Activated CD8-positive, alpha-beta memory T cell treated with anti-CD3 and anti-CD28 coated beads, Interleukin-2, amount 50 U/mL, for 24 hours (primary cell): ENCODE results near the gene WNK2.

Experiments used
- DNase-seq: peaks from one replicate; pipeline ENCODE4 v3.0.0-alpha.2; 2020; ENCODE audit errors: extremely low read depth

WNK2 gene

DNA sequence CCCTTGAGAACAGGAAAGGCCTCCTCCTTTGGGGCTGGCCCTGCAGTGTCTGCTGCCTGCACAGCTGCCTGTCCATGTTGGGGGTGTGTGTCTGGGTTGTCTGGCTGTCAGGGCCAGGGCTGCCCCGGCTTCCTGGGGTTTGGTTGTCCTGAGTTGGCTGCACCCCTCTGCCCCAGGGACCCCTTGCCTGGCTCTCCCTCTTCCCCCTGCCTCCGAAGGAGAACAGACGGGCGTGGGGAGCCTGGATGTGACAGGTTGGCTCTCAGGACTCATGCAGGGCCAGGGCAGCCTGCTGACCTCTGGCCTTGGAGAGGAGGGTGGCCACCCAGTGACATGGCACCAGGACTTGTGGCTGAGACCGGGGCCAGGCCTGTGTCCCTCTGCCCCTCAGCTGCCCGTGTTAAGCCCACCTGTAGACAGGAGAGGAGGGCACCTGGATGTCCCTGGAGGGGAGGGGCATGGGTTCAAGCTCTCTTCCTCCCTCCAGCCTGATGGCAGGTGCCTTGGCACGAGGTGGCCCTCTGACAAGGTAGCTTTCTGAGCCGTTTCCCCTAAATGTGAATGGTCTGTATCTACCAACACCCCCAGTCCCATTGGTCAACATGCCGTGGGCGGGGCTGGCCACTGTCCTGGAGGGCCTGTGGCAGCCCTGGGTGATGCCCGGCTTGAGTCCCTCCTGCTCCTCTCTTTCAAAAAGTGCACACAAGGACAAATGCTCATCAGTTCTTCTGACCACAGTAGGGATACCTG lies 34.9 kb downstream of the WNK2 start:
- no peak for DNase-seq

DNA sequence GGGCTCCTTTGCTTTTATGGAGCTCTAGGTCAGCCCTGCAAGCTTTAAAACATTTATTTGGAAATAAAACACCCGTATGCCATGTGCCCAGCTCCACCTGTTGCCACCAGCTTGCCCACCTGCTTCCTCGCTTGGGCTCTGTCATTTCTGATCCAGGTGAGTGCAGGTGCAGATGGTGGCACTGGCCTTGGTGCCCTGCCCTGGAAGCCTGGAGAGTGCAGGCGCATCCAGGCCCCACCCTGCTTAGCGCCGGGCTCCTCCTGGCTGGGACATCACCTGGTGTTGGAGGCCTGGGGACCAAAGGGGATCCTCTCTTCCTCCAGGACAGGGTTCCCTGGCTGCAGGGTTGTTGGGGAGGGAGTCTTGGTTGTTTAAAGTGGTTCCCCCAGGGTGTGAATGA lies 35.8 kb downstream of the WNK2 start:
- no peak for DNase-seq

DNA sequence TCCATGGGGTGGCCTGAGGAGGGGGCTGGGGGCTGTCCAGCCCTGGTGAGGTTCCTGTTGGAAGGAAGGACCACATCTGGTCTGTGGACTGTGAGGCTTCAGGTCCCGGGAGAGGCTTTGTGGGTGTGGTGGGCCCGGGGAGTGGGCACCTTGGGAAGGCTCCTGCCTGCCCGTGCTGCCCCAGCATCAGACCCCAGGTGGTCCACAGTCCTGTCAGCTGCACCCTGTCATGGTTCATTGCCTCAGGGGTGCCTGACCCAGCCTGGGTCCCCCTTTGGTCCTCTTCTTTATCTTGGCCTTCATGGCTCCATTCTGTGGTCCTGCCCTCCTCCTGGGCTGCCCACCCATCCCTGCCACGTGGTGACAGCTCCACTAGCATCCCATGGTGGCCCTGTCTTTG lies 36.7 kb downstream of the WNK2 start:
- DNase-seq = no peak

DNA sequence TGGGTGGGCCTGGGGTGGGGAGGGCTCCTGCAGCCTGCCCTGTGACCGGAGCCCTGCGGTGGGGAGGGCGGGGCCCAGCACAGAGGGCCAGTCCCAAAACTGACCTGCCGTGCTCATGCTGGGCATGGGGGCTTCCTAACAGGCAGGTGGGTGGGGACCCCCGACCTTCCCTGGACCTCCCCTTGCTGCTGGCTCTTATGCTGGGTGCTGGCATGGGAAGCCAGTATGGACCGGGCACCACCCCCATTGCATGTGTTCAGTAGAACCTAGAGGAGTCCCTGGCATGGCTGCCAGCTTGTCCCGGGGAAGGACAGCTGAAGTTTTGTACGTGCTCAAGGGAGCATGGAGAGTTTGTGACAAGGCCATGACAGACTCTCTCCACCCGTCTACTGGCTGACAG lies 37.1 kb downstream of the WNK2 start:
- DNase-seq = no peak

DNA sequence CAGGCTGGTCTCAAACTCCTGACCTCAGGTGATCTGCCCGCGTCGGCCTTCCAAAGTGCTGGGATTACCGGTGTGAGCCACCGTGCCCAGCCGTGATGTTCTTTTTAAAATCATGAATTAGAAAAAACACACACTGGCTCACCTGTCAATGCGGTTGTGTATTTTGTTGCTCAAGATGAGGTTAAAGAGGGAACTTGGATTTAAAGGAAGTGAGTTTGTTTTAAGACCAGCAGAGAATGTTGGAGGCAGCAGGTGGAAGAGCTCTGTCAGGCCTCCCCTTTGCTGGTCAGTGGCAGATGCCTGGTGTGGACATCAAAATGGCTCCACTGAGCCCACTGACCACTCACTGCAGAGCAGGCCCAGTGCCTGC lies 38.9 kb downstream of the WNK2 start:
- DNase-seq = no peak

DNA sequence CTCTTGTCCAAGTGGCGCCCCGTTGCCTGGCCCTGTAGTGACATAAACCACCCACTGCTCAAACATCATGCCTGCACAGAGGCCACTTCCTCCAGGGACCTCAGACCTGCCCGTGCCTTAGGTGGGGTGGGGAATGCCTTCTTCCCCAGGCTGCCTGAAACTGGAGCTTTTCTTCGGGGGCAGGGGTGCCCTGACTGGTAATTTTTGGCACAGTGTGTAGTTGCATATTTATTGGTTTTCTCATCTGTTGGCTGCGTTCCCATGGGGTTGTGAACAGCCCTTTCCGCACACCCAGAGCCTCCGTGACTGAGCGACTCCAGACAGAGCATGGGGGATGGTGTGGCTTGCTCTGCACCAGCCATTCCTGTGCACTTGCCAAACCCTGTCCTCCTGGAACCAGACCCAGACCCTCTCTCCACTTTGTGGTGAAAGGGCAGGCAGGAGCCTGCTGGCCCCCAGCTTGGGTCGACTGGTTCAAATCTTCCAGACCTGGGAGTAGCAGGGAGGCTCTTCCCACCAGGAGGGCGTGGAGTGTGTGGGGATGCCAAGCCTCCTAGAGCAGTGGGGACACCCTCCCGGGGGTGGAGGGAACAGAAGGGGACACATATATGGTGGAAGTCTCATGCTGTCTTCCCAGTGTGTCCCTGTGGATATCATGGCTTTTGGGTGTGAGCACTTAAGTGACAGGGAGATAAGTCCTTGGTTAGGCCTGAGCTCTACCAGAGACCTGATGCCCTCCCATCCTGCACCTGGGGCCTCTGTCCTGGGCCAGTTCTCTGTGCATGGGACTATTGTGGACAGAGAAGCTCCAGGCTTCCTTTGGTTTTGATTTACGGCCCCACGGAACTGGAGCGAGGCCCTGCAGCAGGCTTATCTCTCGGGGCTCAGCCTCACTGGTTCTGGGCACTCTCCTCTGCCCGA lies 39.6 kb downstream of the WNK2 start:
- DNase-seq = no peak

DNA sequence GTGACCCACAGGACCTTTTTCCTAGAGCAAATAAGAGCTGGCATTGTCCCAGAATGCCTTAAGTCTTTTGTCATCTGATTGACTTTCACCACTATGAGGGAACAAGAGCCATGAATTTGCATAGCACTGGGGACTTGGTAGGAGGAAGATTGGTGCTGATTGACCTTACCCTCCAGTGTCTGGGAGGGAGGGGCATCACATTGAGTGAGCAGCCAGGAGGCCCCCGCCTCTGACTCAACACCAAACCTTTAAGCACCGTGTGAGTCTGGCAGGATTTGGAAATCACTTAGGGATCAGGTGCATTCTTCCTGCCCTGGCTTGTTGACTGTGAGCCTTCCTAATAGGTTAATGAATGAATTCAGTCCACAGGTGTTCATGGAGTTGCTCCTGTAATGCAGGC lies 40.7 kb downstream of the WNK2 start:
- no peak for DNase-seq

DNA sequence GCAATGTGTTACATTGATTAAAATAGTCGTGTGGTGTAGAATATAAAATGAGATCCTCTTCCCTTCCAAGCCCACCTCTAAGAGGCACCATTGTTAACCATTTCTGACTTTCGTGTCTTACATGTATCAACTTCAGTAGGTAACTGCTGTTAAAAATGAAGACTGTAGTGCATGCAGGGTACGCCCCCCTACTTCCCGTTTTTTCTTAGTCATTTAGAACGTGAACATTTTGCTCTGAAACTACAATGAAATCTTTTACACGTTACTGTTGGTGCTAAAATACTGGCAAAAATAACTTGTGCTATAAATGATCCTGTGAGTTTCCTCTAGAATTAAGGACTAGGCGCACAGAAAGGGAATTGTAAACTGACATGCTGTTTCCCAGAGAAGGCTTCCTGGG lies 41.5 kb downstream of the WNK2 start:
- no peak for DNase-seq

DNA sequence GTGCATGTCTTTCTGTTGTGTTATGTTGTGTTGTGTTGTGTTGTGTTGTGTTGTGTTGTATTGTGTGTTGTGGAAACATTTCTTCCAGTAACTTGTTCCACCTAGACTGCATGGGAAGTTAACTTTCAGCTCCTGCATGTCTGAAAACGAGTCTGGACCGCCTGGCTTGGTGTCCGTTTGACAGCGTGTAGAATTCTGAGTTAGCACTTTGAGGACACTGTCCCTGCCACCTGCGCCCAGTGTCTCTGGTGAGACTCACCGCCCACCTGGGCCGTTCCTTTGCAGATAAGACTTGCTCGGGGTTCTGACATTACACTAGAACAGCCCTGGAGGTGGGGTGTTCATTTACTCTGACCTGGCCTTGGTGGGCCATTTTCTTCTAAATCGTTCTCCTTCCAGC lies 42.0 kb downstream of the WNK2 start:
- DNase-seq = no peak

DNA sequence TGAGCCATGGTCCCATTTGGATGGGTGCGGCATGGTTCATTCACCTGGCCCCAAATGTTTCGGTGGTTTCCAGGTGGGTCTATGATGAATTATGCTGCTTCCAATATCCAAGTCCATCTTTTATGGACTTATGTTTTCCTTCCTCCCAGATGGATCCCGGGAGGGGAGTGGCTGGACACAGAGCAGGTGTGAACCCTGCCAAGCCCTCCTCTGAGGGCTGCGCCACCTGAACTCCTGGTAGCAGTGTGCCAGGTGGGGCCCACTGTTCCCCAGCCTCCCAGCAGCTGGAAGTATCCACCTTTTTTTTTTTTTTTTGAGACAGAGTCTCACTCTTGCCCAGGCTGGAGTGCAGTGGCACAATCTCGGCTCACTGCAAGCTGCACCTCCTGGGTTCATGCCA lies 42.9 kb downstream of the WNK2 start:
- no peak for DNase-seq

DNA sequence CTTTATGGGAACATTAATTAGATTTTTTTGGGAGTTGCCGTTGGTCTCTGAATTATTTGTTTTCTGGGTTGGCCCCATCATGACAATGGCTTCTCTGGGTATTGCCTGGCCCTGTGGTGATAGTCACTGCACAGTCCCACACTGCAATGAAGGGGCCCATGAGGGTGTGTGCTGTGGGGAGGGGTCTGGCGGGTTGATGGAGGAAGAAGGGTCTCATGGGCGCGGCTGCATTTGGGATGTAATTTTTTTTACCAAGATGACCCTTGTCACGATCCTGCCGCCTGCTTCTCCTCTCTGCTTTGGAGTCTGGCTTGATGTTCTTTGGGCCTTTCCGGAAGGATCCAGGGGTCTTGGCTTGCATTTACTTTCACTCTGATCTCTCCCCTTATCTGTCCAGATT lies 44.1 kb downstream of the WNK2 start:
- no peak for DNase-seq

DNA sequence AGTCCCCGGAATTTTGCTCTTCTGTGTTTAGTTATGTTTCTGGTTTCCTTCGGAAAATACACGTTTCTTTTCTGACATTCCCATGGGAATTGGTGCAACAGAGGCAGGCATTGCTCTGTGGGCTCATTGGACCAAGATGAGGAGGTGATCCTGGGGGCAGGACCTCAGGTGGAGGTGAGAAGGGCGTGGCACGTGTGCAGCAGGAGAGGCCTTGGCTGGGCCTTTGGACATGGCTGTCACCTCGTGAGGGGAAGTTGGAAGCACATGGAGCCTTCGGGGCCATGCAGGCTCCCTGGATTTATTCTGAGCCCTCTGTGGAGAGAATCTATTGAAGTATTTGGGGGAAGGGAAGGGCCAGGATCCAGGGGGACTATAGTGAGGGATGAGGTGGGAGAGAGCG lies 44.5 kb downstream of the WNK2 start:
- no peak for DNase-seq

DNA sequence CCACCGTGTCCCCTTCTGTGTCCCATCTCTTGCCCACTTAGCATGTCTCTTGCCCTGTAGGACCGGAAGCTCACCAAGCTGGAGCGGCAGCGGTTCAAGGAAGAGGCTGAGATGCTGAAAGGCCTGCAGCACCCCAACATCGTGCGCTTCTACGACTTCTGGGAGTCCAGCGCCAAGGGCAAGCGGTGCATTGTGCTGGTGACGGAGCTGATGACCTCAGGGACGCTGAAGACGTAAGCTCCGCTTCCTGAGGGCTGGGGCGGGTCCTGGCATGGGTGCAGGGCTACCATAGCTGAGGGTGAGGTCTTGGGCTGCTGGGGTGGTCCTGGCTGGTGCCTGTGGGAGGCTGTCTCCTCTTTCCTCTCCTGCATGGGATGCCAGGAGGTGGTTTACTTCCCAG lies 45.7 kb downstream of the WNK2 start:
- DNase-seq = no peak

DNA sequence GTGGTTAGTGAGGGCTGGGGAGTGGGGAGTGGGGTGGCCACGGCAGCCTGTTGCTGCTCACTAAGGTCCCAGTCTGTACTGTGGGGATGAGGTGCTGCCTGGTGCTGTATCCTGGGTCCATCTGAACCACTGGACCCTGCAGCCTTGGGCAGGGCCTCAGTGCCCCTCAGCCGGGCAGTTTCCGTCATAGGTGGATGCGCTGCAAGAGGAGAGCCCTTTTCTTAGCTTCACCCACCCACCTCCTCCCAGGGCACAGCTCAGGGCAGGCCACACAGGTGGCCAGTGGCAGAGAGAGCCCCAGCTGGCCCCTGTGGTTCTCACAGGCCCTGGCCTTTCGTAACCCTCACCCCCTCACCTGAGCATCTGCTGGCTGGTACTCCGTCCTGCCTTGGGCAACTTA lies 46.2 kb downstream of the WNK2 start:
- DNase-seq = no peak

DNA sequence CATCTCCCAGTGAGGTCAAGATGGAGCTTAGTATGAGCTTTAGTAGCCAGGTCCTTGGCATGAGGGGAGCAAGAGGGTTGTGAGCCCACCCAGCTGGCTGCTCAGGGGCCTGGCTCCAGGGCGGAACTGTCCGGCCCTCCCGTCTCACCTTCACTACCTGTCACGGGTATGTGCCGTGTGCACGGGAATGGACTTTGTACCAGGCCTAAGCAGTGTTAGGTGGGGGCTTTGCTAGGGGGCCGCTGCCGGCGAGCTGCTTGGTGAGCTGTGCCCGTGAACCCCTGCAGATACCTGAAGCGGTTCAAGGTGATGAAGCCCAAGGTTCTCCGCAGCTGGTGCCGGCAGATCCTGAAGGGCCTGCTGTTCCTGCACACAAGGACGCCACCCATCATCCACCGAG lies 46.7 kb downstream of the WNK2 start:
- no peak for DNase-seq

DNA sequence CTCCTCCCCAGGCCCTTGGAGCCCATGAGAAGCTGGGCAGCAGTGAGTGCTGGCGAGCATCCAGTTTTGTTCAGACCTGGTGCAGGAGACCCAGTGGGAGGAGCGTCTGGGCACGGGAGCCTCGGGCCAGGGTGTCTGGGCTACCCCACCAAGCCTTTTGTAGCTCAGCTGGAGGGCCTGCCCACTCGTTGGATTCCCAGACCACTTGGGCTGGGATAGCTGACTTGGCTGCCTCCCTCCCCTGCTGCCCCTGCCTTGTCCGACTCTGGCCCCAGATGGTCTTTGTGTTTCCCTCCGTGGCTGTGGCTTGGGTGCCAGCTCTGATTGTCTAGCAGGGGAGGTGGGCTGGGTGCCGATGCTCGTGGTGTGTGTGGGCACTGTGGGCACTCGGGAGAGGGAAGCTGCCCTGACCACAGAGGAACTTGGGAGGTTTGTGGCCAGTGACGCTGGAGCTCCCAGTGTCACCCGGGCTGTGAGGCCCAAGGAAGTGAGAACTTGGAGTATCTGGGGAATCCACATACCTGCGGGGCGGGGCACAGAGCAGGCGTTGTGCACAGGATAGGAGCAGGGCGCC lies 47.3 kb downstream of the WNK2 start:
- no peak for DNase-seq

DNA sequence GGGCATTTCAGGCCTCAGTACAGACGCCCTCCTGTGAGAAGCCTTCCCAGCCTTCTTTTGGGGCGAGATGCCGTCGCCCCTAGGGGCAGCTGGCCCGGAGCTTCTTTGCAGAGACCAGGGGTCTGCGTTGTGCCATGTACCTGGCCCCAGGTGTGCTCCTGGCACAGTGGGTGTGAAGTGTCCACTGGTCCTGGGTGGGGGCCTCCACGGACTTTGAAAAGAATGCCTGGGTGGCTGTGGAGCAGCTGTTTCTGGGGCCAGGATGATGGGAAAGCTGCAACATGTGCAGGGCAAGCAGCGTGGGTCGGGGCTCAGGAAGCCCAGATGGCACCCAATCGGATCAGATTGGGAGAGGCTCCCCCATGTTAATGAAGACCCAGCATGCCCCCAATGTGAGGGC lies 47.8 kb downstream of the WNK2 start:
- no peak for DNase-seq

DNA sequence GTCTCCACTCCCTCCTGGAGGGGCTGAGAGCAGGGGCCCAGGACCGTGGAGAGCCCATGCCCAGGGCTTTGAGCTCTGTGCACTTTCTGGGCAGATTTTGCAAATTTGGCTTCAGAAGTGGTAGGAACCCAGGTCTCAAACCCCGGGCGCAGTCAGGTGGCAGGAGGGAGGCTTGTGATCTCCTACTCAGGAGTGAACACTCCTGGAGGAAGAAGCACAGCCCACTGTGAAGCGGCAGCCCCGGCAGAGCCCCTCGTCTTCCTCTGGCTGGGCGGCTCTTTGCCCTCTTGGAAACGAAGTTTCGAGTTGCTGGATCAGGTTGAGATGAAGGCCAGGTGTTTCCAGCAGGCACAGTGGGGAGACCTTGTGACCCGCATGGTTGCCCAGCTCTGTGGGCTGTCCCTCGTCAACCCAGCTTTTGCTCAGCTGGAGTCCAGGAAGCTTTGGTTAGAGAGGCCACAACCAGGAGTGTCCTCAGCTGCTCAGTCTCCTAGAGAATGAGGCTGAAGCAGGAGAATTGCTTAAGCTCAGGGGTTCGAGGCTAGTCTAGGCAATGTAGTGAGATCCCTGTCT lies 48.5 kb downstream of the WNK2 start:
- no peak for DNase-seq

DNA sequence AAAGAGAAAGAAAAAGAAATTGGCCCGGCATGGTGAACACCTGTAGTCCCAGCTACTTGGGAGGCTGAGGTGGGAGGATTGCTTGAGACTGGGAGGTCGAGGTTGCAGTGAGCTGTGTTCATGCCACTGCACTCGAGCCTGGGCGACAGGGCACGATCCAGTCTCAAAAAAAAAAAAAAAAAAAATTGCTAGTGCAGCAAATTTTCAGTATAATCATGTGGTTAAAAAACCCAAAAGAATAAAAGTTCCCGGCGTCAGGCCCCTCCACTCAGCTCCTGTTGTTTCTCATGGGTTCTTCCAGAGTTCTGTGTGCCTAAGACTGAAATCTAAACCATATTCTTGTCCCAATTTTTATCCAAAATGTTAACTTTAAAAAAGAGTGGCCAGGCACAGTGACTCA lies 49.1 kb downstream of the WNK2 start:
- DNase-seq = no peak

DNA sequence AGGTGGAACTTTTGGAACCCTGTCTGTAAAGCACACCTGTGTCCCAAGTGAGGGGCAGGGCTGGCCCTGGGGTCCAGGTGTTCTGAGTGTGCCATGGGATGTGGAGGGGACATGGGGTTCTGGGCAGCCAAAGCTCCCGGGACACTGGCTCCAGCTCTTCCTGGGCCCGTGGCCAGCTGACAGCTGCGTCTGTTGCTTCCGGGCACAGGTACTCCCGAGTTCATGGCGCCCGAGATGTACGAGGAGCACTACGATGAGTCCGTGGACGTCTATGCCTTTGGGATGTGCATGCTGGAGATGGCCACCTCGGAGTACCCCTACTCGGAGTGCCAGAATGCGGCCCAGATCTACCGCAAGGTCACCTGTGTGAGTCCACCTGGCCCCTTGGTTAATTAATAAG lies 50.7 kb downstream of the WNK2 start:
- DNase-seq = no peak

DNA sequence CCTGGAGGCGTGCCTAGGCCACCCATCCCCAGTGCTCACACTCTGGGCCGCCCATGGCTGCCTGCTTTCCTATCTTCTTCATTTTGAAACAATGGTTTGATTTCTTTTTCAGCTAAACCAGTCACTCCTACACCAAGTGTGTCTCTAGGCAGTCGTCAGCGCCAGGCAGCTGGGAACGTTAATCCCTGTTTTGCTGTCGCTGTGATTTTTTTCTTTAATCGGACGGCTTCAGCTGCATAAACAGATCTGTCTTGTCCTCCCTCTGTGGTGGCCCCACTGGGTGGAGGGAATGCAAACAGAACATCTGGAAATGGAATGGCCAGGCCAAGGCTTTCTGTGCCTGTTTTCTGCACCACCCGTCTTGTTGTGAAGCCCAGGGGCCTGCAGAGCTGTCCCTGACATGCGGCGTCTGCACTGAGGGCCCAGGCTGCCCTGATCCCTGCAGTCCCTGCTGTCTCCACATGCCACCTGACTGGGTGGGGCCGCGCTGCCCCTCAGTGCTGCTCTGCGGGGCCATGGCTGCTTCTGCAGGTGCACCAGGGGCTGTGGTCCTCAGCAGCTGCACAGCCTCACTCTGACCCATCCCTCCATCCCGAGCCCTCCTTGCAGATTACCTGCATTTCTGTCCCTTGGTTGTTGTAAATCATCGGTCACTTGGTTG lies 51.5 kb downstream of the WNK2 start:
- no peak for DNase-seq

DNA sequence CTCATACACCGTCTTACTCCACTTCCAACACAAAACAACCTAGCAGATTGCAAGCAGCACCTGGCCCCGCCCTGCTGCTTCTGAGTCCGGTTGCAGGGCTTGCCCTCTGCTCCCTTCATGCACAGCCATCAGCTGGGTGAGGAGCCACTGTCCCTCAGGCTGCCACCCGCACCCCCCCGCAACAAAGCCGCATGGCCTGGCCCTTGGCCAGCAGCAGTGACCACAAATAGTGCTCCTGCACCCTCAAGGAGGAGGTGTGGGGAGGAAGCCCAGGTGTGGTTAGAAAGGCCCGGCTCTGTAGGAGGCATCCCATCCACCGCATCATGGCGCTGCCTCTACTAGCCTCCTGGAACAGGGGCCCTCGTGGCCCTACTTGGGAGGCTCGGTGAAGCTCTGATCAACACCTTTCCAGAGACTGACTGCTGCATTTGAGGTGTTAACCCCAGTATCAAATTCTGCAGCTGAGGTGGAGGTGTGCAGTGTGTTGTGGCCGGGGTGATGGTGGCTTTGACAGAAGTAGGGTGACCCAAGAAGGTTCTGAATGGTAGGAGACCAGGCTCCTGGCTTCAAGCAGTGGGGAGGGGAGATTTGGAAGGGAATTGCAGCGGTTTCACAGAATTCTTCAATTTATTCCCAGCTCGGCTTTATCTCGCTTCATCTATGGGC lies 52.7 kb downstream of the WNK2 start:
- DNase-seq = no peak
